Colonic mucosa (tissue), 4 donors: Measurements from ENCODE around the gene CDH3. TPM values are rescaled to one million over a fixed set of nuclear protein-coding genes. Genes with fewer than 3 reads are reported as not detected.

Experiments
- DNase-seq: peaks from one replicate; pipeline ENCODE4 v3.0.0-alpha.2; 2020
- H3K27ac ChIP-seq: fragments of 200-600 bp; one replicate; pipeline ENCODE4 v1.8.0; 2021
- H3K27me3 ChIP-seq: fragments of 200-600 bp; one replicate; pipeline ENCODE4 v1.8.0; 2021
- H3K36me3 ChIP-seq: fragments of 200-600 bp; one replicate; pipeline ENCODE4 v1.8.0; 2021
- H3K4me1 ChIP-seq: fragments of 200-600 bp; one replicate; pipeline ENCODE4 v1.8.0; 2021; ENCODE audit warnings: mild to moderate bottlenecking
- H3K4me3 ChIP-seq: fragments of 200-600 bp; one replicate; pipeline ENCODE4 v1.8.0; 2021
- H3K9ac ChIP-seq, 2 donors: one replicate each; pipeline ENCODE4 v1.7.0; 2013; ENCODE audit warnings: control low read depth in 2 of 2, low read depth in 2 of 2, low read length in 2 of 2
- H3K9me3 ChIP-seq: fragments of 200-600 bp; one replicate; pipeline ENCODE4 v1.8.0; 2021
- CTCF ChIP-seq: fragments of 200-600 bp; IDR thresholded peaks from one replicate; pipeline ENCODE4 v1.8.0; 2022; ENCODE audit warnings: antibody characterized with exemption, mild to moderate bottlenecking
- intact Hi-C: fragments of 100-400 bp; cut with DNase I; formaldehyde crosslinking; loops from one replicate; pipeline ENCODE4 v1.14.1; 2022
- total RNA-seq, 2 donors: library from RNA; stranded (reverse); fragmentation: NEBNext Ultra II Directional in 1 of 2; extraction: Animal tissue kit (Norgen Biotek cat#: 25700) in 1 of 2; gene quantifications; one replicate each; pipeline ENCODE4 v1.2.1, GENCODE V29; 2021
- donor health status: healthy.
- donor health status: DM: no; HTN: no; CAD: no.
- donor health status: DM: no; HTN: no; CAD: no.

Gene CDH3
- total RNA-seq, 2 donors from 2014 or later, result 3.6 to 3.9 TPM

DNA sequence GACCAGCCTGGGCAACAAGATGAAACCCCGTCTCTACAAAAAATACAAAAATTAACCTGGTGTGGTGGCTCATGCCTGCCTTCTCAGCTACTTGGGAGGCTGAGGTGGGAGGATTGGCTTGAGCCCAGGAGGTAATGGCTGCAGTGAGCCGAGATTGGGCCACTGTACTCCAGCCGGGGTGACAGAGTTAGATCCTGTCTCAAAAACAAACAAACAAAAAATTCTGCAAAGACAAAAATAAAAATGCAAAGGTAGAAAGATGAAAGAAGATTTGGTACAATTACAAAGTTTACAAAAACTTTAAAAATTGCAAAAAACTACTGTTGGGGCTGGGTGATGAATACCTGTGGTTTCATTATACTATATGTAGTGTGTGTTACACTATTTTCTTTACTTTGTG, 86.5 kb downstream of the CDH3 start:
- H3K27me3 ChIP-seq, result peaks cover under 1% of the 10 kb centered on the region
- DNase-seq, result no peak
- no peak overlapping the region for H3K4me3 ChIP-seq
- H3K9me3 ChIP-seq, result no peaks in the 10 kb centered on the region
- no peak for TF ChIP-seq CTCF
- H3K4me1 ChIP-seq, result no peaks in the 10 kb centered on the region
- H3K36me3 ChIP-seq, result no peaks in the 10 kb centered on the region
- H3K27ac ChIP-seq, result peak overlapping the region; percentile 87
- H3K9ac ChIP-seq, result no peak overlapping the region
- intact Hi-C loops, result no loop called here

DNA sequence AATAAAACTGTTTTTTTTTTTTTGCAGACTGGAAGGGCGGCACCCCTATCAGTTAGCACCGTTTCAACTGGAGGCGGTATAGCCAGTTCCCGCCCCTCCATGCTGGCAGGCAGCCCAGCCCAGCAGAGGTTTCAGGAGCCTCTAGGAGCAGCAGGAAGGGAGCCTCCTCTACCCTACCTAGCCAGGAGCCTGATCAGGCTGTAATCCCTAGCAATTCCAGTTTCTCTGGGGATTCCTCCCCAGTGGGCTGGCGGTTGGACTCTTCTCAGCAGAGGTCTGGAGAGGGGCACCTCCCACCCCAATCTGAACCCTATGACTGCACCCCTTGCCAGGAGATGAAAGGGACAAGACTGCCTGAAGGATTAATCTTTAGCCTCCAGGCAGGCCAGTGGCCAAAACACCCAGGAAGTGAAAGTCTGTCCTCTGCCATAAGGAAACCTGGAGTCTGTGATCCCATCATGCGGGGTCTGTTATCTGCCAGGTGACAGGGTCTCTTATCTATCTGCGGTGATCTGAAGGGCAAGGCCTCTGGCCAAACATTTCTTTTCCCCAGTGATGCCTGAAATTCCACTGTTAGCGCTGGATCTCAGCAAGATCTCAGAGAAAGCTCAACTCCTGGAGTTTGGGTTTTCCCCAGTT, 87.1 kb downstream of the CDH3 start:
- H3K4me3 ChIP-seq, result no peak overlapping the region
- no peaks in the 10 kb centered on the region for H3K36me3 ChIP-seq
- no peak for TF ChIP-seq CTCF
- H3K9me3 ChIP-seq, result no peaks in the 10 kb centered on the region
- H3K9ac ChIP-seq, result peak overlapping the region in 1 of 2 donors; percentile 68
- intact Hi-C loops, result no loop called here
- H3K4me1 ChIP-seq, result no peaks in the 10 kb centered on the region
- H3K27me3 ChIP-seq, result peaks cover 6% of the 10 kb centered on the region
- DNase-seq, result peak; percentile 95
- peak overlapping the region; percentile 87 for H3K27ac ChIP-seq

GRCh38 chr16:68732741-68733399, 87.8 kb downstream of the CDH3 start:
- Histone ChIP-seq H3K4me3 (no peak overlapping the region), H3K27ac (peak overlapping the region; percentile 87), H3K27me3 (peaks cover 9% of the 10 kb centered on the region), H3K4me1 (no peaks in the 10 kb centered on the region), H3K9me3 (no peaks in the 10 kb centered on the region), H3K9ac (peak overlapping the region in 1 of 2 donors; percentile 68), H3K36me3 (no peaks in the 10 kb centered on the region)
- intact Hi-C loops, result no loop called here
- TF ChIP-seq CTCF, result no peak
- no peak for DNase-seq

GRCh38 chr16:68733570-68733969, 88.5 kb downstream of the CDH3 start:
- H3K27ac ChIP-seq, result no peak overlapping the region
- no peak for TF ChIP-seq CTCF
- DNase-seq, result no peak
- no peaks in the 10 kb centered on the region for H3K36me3 ChIP-seq
- no peaks in the 10 kb centered on the region for H3K9me3 ChIP-seq
- H3K9ac ChIP-seq, result no peak overlapping the region
- intact Hi-C loops, result no loop called here
- peaks cover 9% of the 10 kb centered on the region for H3K27me3 ChIP-seq
- H3K4me1 ChIP-seq, result no peaks in the 10 kb centered on the region
- H3K4me3 ChIP-seq, result no peak overlapping the region

- intact Hi-C loops, result no loop called here
These were observed 89.7 kb downstream of the CDH3 start for GRCh38 chr16:68734782-68735181.

More at GRCh38 chr16:68734782-68735181, 89.7 kb downstream of the CDH3 start:
- Histone ChIP-seq H3K27me3 (peaks cover 9% of the 10 kb centered on the region), H3K4me3 (no peak overlapping the region), H3K36me3 (no peaks in the 10 kb centered on the region), H3K4me1 (no peaks in the 10 kb centered on the region), H3K9ac (no peak overlapping the region), H3K9me3 (no peaks in the 10 kb centered on the region), H3K27ac (no peak overlapping the region)
- no peak for TF ChIP-seq CTCF
- DNase-seq, result no peak
